ENCODE results near the gene ANK3. TPM values are rescaled to one million over a fixed set of nuclear protein-coding genes. Genes with fewer than 3 reads are reported as not detected.

Gene ANK3
- total and polyA plus RNA-seq, 2 experiments from 2014 or later = 46.5 to 85.2 TPM

- no peaks in the 10 kb centered on the region for H3F3A ChIP-seq (replicated peaks; ENCODE audit: low read depth)
These were observed 42.4 kb downstream of the ANK3 start for GRCh38 chr10:60347270-60347669.

More at GRCh38 chr10:60347270-60347669, 42.4 kb downstream of the ANK3 start:
- Histone ChIP-seq H3K36me3 (ENCODE audit: insufficient read depth) (no peaks in the 10 kb centered on the region), H2AFZ (no peak overlapping the region), H3K4me2 (no peak overlapping the region), H3K27me3 (ENCODE audit: insufficient read depth) (no peaks in the 10 kb centered on the region), H3K9me2 (ENCODE audit: insufficient read depth) (no peaks in the 10 kb centered on the region), H3K4me1 (ENCODE audit: insufficient read depth) (peaks cover 25% of the 10 kb centered on the region; the same call in 1 of the 2 replicates), H4K20me1 (replicated peaks; ENCODE audit: insufficient read depth) (no peaks in the 10 kb centered on the region), H3K4me3 (no peak overlapping the region), H3K79me2 (replicated peaks; ENCODE audit: insufficient read depth) (no peaks in the 10 kb centered on the region), H3K27ac (ENCODE audit: low read depth) (no peak overlapping the region)
- ATAC-seq (no peak), DNase-seq (ENCODE audit: low spot score) (no peak)
- H3K4me1 Mint-ChIP-seq = peaks cover 33% of the 10 kb centered on the region
- TF ChIP-seq REST (IDR thresholded peaks at IDR 0.05; ENCODE audit: unreplicated experiment) (no peak), NANOG (IDR thresholded peaks at IDR 0.05; ENCODE audit: borderline replicate concordance) (no peak), CREB1 (CRISPR knock-in tag; IDR thresholded peaks at IDR 0.05; ENCODE audit: low read depth) (no peak), JUNB (IDR thresholded peaks at IDR 0.05; ENCODE audit: unreplicated experiment) (no peak), STAT1 (IDR thresholded peaks at IDR 0.05; ENCODE audit: unreplicated experiment) (no peak), POLR2AphosphoS5 (IDR thresholded peaks at IDR 0.05; ENCODE audit: low read depth) (no peak), ZNF114 (CRISPR knock-in tag; IDR thresholded peaks at IDR 0.05) (no peak), EZH2 (IDR thresholded peaks at IDR 0.05; ENCODE audit: low read depth, unreplicated experiment) (no peak), ZNF331 (CRISPR knock-in tag; IDR thresholded peaks at IDR 0.05; ENCODE audit: low read depth) (no peak), EZH2phosphoT487 (IDR thresholded peaks at IDR 0.05; ENCODE audit: unreplicated experiment) (no peak)
- TF ChIP-seq, protein P1, sequence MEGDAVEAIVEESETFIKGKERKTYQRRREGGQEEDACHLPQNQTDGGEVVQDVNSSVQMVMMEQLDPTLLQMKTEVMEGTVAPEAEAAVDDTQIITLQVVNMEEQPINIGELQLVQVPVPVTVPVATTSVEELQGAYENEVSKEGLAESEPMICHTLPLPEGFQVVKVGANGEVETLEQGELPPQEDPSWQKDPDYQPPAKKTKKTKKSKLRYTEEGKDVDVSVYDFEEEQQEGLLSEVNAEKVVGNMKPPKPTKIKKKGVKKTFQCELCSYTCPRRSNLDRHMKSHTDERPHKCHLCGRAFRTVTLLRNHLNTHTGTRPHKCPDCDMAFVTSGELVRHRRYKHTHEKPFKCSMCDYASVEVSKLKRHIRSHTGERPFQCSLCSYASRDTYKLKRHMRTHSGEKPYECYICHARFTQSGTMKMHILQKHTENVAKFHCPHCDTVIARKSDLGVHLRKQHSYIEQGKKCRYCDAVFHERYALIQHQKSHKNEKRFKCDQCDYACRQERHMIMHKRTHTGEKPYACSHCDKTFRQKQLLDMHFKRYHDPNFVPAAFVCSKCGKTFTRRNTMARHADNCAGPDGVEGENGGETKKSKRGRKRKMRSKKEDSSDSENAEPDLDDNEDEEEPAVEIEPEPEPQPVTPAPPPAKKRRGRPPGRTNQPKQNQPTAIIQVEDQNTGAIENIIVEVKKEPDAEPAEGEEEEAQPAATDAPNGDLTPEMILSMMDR (conservative IDR thresholded peaks at IDR 0.05; ENCODE audit: low read depth in 2 of 2) = no peak
- TF ChIP-seq, protein P2, sequence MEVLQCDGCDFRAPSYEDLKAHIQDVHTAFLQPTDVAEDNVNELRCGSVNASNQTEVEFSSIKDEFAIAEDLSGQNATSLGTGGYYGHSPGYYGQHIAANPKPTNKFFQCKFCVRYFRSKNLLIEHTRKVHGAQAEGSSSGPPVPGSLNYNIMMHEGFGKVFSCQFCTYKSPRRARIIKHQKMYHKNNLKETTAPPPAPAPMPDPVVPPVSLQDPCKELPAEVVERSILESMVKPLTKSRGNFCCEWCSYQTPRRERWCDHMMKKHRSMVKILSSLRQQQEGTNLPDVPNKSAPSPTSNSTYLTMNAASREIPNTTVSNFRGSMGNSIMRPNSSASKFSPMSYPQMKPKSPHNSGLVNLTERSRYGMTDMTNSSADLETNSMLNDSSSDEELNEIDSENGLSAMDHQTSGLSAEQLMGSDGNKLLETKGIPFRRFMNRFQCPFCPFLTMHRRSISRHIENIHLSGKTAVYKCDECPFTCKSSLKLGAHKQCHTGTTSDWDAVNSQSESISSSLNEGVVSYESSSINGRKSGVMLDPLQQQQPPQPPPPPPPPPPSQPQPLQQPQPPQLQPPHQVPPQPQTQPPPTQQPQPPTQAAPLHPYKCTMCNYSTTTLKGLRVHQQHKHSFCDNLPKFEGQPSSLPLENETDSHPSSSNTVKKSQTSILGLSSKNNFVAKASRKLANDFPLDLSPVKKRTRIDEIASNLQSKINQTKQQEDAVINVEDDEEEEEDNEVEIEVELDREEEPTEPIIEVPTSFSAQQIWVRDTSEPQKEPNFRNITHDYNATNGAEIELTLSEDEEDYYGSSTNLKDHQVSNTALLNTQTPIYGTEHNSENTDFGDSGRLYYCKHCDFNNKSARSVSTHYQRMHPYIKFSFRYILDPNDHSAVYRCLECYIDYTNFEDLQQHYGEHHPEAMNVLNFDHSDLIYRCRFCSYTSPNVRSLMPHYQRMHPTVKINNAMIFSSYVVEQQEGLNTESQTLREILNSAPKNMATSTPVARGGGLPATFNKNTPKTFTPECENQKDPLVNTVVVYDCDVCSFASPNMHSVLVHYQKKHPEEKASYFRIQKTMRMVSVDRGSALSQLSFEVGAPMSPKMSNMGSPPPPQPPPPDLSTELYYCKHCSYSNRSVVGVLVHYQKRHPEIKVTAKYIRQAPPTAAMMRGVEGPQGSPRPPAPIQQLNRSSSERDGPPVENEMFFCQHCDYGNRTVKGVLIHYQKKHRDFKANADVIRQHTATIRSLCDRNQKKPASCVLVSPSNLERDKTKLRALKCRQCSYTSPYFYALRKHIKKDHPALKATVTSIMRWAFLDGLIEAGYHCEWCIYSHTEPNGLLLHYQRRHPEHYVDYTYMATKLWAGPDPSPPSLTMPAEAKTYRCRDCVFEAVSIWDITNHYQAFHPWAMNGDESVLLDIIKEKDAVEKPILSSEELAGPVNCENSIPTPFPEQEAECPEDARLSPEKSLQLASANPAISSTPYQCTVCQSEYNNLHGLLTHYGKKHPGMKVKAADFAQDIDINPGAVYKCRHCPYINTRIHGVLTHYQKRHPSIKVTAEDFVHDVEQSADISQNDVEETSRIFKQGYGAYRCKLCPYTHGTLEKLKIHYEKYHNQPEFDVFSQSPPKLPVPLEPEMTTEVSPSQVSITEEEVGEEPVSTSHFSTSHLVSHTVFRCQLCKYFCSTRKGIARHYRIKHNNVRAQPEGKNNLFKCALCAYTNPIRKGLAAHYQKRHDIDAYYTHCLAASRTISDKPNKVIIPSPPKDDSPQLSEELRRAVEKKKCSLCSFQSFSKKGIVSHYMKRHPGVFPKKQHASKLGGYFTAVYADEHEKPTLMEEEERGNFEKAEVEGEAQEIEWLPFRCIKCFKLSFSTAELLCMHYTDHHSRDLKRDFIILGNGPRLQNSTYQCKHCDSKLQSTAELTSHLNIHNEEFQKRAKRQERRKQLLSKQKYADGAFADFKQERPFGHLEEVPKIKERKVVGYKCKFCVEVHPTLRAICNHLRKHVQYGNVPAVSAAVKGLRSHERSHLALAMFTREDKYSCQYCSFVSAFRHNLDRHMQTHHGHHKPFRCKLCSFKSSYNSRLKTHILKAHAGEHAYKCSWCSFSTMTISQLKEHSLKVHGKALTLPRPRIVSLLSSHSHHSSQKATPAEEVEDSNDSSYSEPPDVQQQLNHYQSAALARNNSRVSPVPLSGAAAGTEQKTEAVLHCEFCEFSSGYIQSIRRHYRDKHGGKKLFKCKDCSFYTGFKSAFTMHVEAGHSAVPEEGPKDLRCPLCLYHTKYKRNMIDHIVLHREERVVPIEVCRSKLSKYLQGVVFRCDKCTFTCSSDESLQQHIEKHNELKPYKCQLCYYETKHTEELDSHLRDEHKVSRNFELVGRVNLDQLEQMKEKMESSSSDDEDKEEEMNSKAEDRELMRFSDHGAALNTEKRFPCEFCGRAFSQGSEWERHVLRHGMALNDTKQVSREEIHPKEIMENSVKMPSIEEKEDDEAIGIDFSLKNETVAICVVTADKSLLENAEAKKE (CRISPR knock-in tag; IDR thresholded peaks at IDR 0.05) = no peak
- TF ChIP-seq, protein P3, sequence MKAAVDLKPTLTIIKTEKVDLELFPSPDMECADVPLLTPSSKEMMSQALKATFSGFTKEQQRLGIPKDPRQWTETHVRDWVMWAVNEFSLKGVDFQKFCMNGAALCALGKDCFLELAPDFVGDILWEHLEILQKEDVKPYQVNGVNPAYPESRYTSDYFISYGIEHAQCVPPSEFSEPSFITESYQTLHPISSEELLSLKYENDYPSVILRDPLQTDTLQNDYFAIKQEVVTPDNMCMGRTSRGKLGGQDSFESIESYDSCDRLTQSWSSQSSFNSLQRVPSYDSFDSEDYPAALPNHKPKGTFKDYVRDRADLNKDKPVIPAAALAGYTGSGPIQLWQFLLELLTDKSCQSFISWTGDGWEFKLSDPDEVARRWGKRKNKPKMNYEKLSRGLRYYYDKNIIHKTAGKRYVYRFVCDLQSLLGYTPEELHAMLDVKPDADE (IDR thresholded peaks at IDR 0.05) = no peak
- no peak overlapping the region for H3K4me3 Mint-ChIP-seq
- no peak overlapping the region for H3K27ac Mint-ChIP-seq
- peaks cover 2% of the 10 kb centered on the region for H3K27me3 Mint-ChIP-seq (ENCODE audit: insufficient read depth, low read depth, poor library complexity)
- no peaks in the 10 kb centered on the region for H3K9me3 Mint-ChIP-seq
- H3K36me3 Mint-ChIP-seq (ENCODE audit: low read depth) = no peaks in the 10 kb centered on the region

Data from GM23338 (cell line).